Osteoblast (primary cell): Measurements from ENCODE around the gene LMCD1. TPM values are rescaled to one million over a fixed set of nuclear protein-coding genes. Genes with fewer than 3 reads are reported as not detected.

Source experiments
- DNase-seq: peaks from one replicate; pipeline ENCODE4 v3.0.0; 2011; ENCODE audit warnings: low spot score, mixed read lengths; ENCODE audit not compliant: insufficient read length; ENCODE audit errors: missing footprints
- H2AFZ ChIP-seq: 2 replicates; pipeline ENCODE4 v1.6.0; 2011; ENCODE audit warnings: mild to moderate bottlenecking, low read length
- H3K27ac ChIP-seq: 2 replicates; pipeline ENCODE4 v1.5.1; 2011; ENCODE audit warnings: mild to moderate bottlenecking, low read depth, low read length, moderate library complexity
- H3K27me3 ChIP-seq: 2 replicates; pipeline ENCODE4 v1.6.0; 2012; ENCODE audit warnings: mild to moderate bottlenecking, control low read depth, inconsistent platforms, low read length, moderate library complexity; ENCODE audit not compliant: insufficient read depth
- H3K36me3 ChIP-seq: 2 replicates; pipeline ENCODE4 v1.5.1; 2011; ENCODE audit warnings: mild to moderate bottlenecking, low read length, control low read depth, moderate library complexity; ENCODE audit not compliant: insufficient read depth
- H3K4me1 ChIP-seq: 2 replicates; pipeline ENCODE4 v1.5.1; 2011; ENCODE audit warnings: mild to moderate bottlenecking, low read length, control low read depth, moderate library complexity; ENCODE audit not compliant: insufficient read depth
- H3K4me2 ChIP-seq: 2 replicates; pipeline ENCODE4 v1.6.0; 2011; ENCODE audit warnings: mild to moderate bottlenecking, low read length; ENCODE audit not compliant: insufficient read depth
- H3K4me3 ChIP-seq: fragments of 200-600 bp; sonication (generic); 3 replicates; pipeline ENCODE4 v1.5.1; 2012; ENCODE audit warnings: mild to moderate bottlenecking, low read length, inconsistent platforms; ENCODE audit not compliant: insufficient read depth
- H3K79me2 ChIP-seq: 2 replicates; pipeline ENCODE4 v1.6.0; 2012; ENCODE audit warnings: mild to moderate bottlenecking, low read length, control low read depth, inconsistent platforms; ENCODE audit not compliant: insufficient read depth
- H3K9me3 ChIP-seq: 2 replicates; pipeline ENCODE4 v1.5.1; 2011; ENCODE audit warnings: low read depth, low read length, control low read depth
- H4K20me1 ChIP-seq: 2 replicates; pipeline ENCODE4 v1.6.0; 2012; ENCODE audit warnings: mild to moderate bottlenecking, low read length, control low read depth; ENCODE audit not compliant: insufficient read depth
- total RNA-seq: library from RNA; depleted of rRNA; stranded (reverse); fragments of >200 nt; gene quantifications from 2 replicates; pipeline ENCODE4 v1.2.3, GENCODE V29; 2012
- TF ChIP-seq, protein P1 (sequence below): IDR thresholded peaks from 2 replicates; pipeline ENCODE4 v1.5.1; 2011; ENCODE audit warnings: mild to moderate bottlenecking, low read depth, low read length, moderate library complexity; ENCODE audit errors: extremely low read depth

LMCD1 gene
- total RNA-seq, 1 donor, result 294 TPM

- no peak for DNase-seq
- Histone ChIP-seq H3K79me2 (peaks cover 33% of the 10 kb centered on the region), H3K4me2 (peak overlapping the region; percentile 82)
Observed at GRCh38 chr3:8503871-8504610, 2.4 kb downstream of the LMCD1 start.

GRCh38 chr3:8504611-8504973 is 3.0 kb downstream of the LMCD1 start:
- H3K27ac ChIP-seq, result peak overlapping the region; percentile 68
- H3K4me3 ChIP-seq, result peak overlapping the region; percentile 69
- H2AFZ ChIP-seq, result no peak overlapping the region
- H3K4me2 ChIP-seq, result peak overlapping the region; percentile 82
- no peaks in the 10 kb centered on the region for H3K27me3 ChIP-seq
- TF ChIP-seq, protein P1, sequence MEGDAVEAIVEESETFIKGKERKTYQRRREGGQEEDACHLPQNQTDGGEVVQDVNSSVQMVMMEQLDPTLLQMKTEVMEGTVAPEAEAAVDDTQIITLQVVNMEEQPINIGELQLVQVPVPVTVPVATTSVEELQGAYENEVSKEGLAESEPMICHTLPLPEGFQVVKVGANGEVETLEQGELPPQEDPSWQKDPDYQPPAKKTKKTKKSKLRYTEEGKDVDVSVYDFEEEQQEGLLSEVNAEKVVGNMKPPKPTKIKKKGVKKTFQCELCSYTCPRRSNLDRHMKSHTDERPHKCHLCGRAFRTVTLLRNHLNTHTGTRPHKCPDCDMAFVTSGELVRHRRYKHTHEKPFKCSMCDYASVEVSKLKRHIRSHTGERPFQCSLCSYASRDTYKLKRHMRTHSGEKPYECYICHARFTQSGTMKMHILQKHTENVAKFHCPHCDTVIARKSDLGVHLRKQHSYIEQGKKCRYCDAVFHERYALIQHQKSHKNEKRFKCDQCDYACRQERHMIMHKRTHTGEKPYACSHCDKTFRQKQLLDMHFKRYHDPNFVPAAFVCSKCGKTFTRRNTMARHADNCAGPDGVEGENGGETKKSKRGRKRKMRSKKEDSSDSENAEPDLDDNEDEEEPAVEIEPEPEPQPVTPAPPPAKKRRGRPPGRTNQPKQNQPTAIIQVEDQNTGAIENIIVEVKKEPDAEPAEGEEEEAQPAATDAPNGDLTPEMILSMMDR, result no peak
- peak; percentile 34 for DNase-seq
- no peaks in the 10 kb centered on the region for H3K9me3 ChIP-seq
- peaks cover 70% of the 10 kb centered on the region for H3K4me1 ChIP-seq
- peaks cover 4% of the 10 kb centered on the region for H4K20me1 ChIP-seq
- peaks cover 38% of the 10 kb centered on the region for H3K79me2 ChIP-seq
- peaks cover 58% of the 10 kb centered on the region for H3K36me3 ChIP-seq

More at GRCh38 chr3:8503871-8504610, 2.4 kb downstream of the LMCD1 start:
- Histone ChIP-seq H2AFZ (no peak overlapping the region), H3K36me3 (peaks cover 52% of the 10 kb centered on the region), H3K4me1 (peaks cover 66% of the 10 kb centered on the region), H3K4me3 (peak overlapping the region; percentile 69), H3K27me3 (no peaks in the 10 kb centered on the region), H4K20me1 (peaks cover 4% of the 10 kb centered on the region), H3K27ac (peak overlapping the region; percentile 68), H3K9me3 (no peaks in the 10 kb centered on the region)
- TF ChIP-seq, protein P1, result no peak

DNA sequence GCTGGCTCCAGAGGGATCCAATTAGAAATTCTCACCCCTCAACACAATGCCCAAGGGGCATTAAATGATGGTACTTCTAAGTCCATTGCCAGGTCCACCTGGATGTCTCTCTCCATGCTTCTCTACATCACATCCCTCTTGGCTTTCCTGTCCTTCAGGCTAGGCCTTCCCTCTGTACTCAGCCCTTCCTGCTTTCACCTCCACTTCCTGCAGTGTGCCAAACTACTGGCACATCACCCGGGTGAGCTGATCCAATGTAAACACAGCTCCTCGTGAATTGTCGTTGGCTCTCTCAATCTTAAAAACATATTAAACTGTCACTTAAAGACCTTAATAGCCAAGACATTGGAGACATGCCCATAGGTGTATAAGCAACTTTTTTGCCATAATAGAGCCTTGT is 4.0 kb downstream of the LMCD1 start:
- Histone ChIP-seq H3K9me3 (no peaks in the 10 kb centered on the region), H3K27me3 (no peaks in the 10 kb centered on the region), H4K20me1 (peaks cover 4% of the 10 kb centered on the region), H3K36me3 (peaks cover 62% of the 10 kb centered on the region), H3K4me3 (peak overlapping the region; percentile 21), H3K27ac (peak overlapping the region; percentile 62), H3K79me2 (peaks cover 42% of the 10 kb centered on the region), H3K4me1 (peaks cover 71% of the 10 kb centered on the region), H3K4me2 (peak overlapping the region; percentile 82), H2AFZ (no peak overlapping the region)
- DNase-seq, result no peak
- TF ChIP-seq, protein P1, result no peak

- Histone ChIP-seq H2AFZ (no peak overlapping the region), H3K36me3 (peaks cover 72% of the 10 kb centered on the region), H3K27me3 (no peaks in the 10 kb centered on the region), H3K79me2 (peaks cover 46% of the 10 kb centered on the region), H3K4me1 (peaks cover 67% of the 10 kb centered on the region), H3K9me3 (no peaks in the 10 kb centered on the region), H3K27ac (peak overlapping the region; percentile 62), H3K4me2 (peak overlapping the region; percentile 82), H3K4me3 (peak overlapping the region; percentile 21), H4K20me1 (peaks cover 4% of the 10 kb centered on the region)
- TF ChIP-seq, protein P1, result no peak
- peak; percentile 82 for DNase-seq
Observed at GRCh38 chr3:8506571-8507061, 5.0 kb downstream of the LMCD1 start.
